WERI-Rb-1 (cell line): ENCODE results near the gene MYL1.

Source experiments
- DNase-seq: peaks from one replicate; pipeline ENCODE4 v3.0.0-alpha.2; 2020
- H3K27ac ChIP-seq: fragments of 250-450 bp; sonication (Bioruptor Pico); 2 replicates; pipeline ENCODE4 v1.5.1; 2020; ENCODE audit warnings: mild to moderate bottlenecking, moderate library complexity
- H3K27me3 ChIP-seq: fragments of 250-450 bp; sonication (Bioruptor Pico); 2 replicates; pipeline ENCODE4 v1.5.1; 2021; ENCODE audit warnings: mild to moderate bottlenecking, low read depth, moderate library complexity; ENCODE audit not compliant: insufficient read depth, severe bottlenecking
- H3K36me3 ChIP-seq: fragments of 250-450 bp; sonication (Bioruptor Pico); 2 replicates; pipeline ENCODE4 v1.5.1; 2020; ENCODE audit warnings: mild to moderate bottlenecking, moderate library complexity
- H3K4me3 ChIP-seq: 2 replicates; pipeline ENCODE4 v1.5.1; 2011; ENCODE audit warnings: low read depth, mild to moderate bottlenecking, control low read depth, low read length
- H3K9me3 ChIP-seq: fragments of 250-450 bp; sonication (Bioruptor Pico); 2 replicates; pipeline ENCODE4 v1.5.1; 2021; ENCODE audit warnings: mild to moderate bottlenecking, moderate library complexity; ENCODE audit not compliant: severe bottlenecking
- CTCF ChIP-seq: IDR thresholded peaks from 2 replicates; pipeline ENCODE4 v1.5.1; 2011; ENCODE audit warnings: low read depth, mild to moderate bottlenecking, control low read depth, inconsistent platforms, low read length

Gene MYL1

GRCh38 chr2:210264282-210264681, 50.7 kb downstream of the MYL1 start:
- H3K36me3 ChIP-seq: no peaks in the 10 kb centered on the region
- H3K9me3 ChIP-seq: no peaks in the 10 kb centered on the region
- no peak overlapping the region for H3K4me3 ChIP-seq
- no peak for DNase-seq
- TF ChIP-seq CTCF: no peak
- no peaks in the 10 kb centered on the region for H3K27me3 ChIP-seq
- H3K27ac ChIP-seq: no peak overlapping the region

- Histone ChIP-seq H3K9me3 (no peaks in the 10 kb centered on the region), H3K27me3 (no peaks in the 10 kb centered on the region), H3K27ac (no peak overlapping the region), H3K4me3 (no peak overlapping the region), H3K36me3 (no peaks in the 10 kb centered on the region)
- no peak for TF ChIP-seq CTCF
- DNase-seq: no peak
Observed at GRCh38 chr2:210263841-210264240, 51.1 kb downstream of the MYL1 start.

- H3K4me3 ChIP-seq: no peak overlapping the region
- no peaks in the 10 kb centered on the region for H3K27me3 ChIP-seq
- H3K27ac ChIP-seq: no peak overlapping the region
- no peaks in the 10 kb centered on the region for H3K36me3 ChIP-seq
- no peak for DNase-seq
- no peaks in the 10 kb centered on the region for H3K9me3 ChIP-seq
- TF ChIP-seq CTCF: no peak
Observed at GRCh38 chr2:210262036-210262435, 52.9 kb downstream of the MYL1 start.

- Histone ChIP-seq H3K9me3 (no peaks in the 10 kb centered on the region), H3K4me3 (no peak overlapping the region), H3K27ac (no peak overlapping the region), H3K36me3 (no peaks in the 10 kb centered on the region), H3K27me3 (no peaks in the 10 kb centered on the region)
- DNase-seq: no peak
- TF ChIP-seq CTCF: no peak
Observed at GRCh38 chr2:210259687-210260086, 55.3 kb downstream of the MYL1 start.

GRCh38 chr2:210252699-210253606, 62.0 kb downstream of the MYL1 start:
- H3K27me3 ChIP-seq: no peaks in the 10 kb centered on the region
- no peaks in the 10 kb centered on the region for H3K9me3 ChIP-seq

More at GRCh38 chr2:210252699-210253606, 62.0 kb downstream of the MYL1 start:
- no peak overlapping the region for H3K27ac ChIP-seq
- TF ChIP-seq CTCF: no peak
- H3K36me3 ChIP-seq: no peaks in the 10 kb centered on the region
- H3K4me3 ChIP-seq: no peak overlapping the region
- DNase-seq: no peak
